Smooth muscle cell (in vitro differentiated cells): ENCODE measurements around the gene TRIM60. TPM values are rescaled to one million over a fixed set of nuclear protein-coding genes. Genes with fewer than 3 reads are reported as not detected.

Experiments
- DNase-seq: peaks from one replicate; lab custom pipeline; 2025; ENCODE audit not compliant: unreplicated experiment; lab: John Stamatoyannopoulos, UW
- H2AFZ ChIP-seq: fragments of 200-600 bp; sonication (generic); 2 replicates; pipeline ENCODE4 v1.6.0; 2016; ENCODE audit warnings: antibody characterized with exemption, low read depth, mild to moderate bottlenecking
- H3F3A ChIP-seq: fragments of 200-600 bp; sonication (generic); 2 replicates; pipeline ENCODE4 v1.6.0; 2017; ENCODE audit warnings: antibody characterized with exemption, low read depth
- H3K27ac ChIP-seq: fragments of 200-600 bp; sonication (generic); 2 replicates; pipeline ENCODE4 v1.5.1; 2016; ENCODE audit warnings: low read depth, mild to moderate bottlenecking
- H3K27me3 ChIP-seq: fragments of 200-600 bp; sonication (generic); 2 replicates; pipeline ENCODE4 v1.6.1; 2016; ENCODE audit warnings: low read depth, mild to moderate bottlenecking
- H3K36me3 ChIP-seq: fragments of 200-600 bp; sonication (generic); 2 replicates; pipeline ENCODE4 v1.5.1; 2016; ENCODE audit warnings: low read depth
- H3K4me1 ChIP-seq: fragments of 200-600 bp; sonication (generic); 2 replicates; pipeline ENCODE4 v1.5.1; 2016; ENCODE audit warnings: low read depth
- H3K4me2 ChIP-seq: fragments of 200-600 bp; sonication (generic); 2 replicates; pipeline ENCODE4 v1.6.0; 2016; ENCODE audit warnings: mild to moderate bottlenecking
- H3K4me3 ChIP-seq: fragments of 200-600 bp; sonication (generic); 2 replicates; pipeline ENCODE4 v1.5.1; 2016; ENCODE audit warnings: mild to moderate bottlenecking
- H3K79me2 ChIP-seq: fragments of 200-600 bp; sonication (generic); 2 replicates; pipeline ENCODE4 v1.6.0; 2016; ENCODE audit warnings: low read depth, mild to moderate bottlenecking
- H3K9ac ChIP-seq: fragments of 200-600 bp; sonication (generic); 2 replicates; pipeline ENCODE4 v1.6.0; 2016; ENCODE audit warnings: low read depth
- H3K9me3 ChIP-seq: fragments of 200-600 bp; sonication (generic); replicated peaks from 2 replicates; pipeline ENCODE4 v1.5.1; 2016; ENCODE audit warnings: low read depth
- H4K20me1 ChIP-seq: fragments of 200-600 bp; sonication (generic); 2 replicates; pipeline ENCODE4 v1.6.0; 2016; ENCODE audit warnings: low read depth
- CTCF ChIP-seq: fragments of 200-600 bp; sonication (generic); IDR thresholded peaks from 2 replicates; pipeline ENCODE4 v1.5.1; 2017; ENCODE audit warnings: borderline replicate concordance, mild to moderate bottlenecking, antibody characterized with exemption; ENCODE audit not compliant: insufficient read depth, poor library complexity, severe bottlenecking
- WGBS: methylation state at CpG from one replicate; pipeline ENCODE4 v1.1.7; 2016; ENCODE audit warnings: low lambda C conversion rate; 5-methylcytosine and 5-hydroxymethylcytosine counted together
- polyA plus RNA-seq: library from polyadenylated mRNA; unstranded; fragments of >200 nt; fragmentation: Nextera tagmentation; extraction: Ambion mirVana; gene quantifications from 2 replicates; pipeline ENCODE4 v1.2.1, GENCODE V29; 2016
- total RNA-seq: library from RNA; depleted of rRNA; stranded (reverse); fragments of >200 nt; gene quantifications from 2 replicates; pipeline ENCODE4 v1.2.3, GENCODE V29; 2014

TRIM60 gene
- total and polyA plus RNA-seq, 2 experiments from 2014 or later = not detected

GRCh38 chr4:165055601-165056000 is 23.8 kb downstream of the TRIM60 start:
- Histone ChIP-seq H3K4me2 (no peak overlapping the region), H3K9ac (no peak overlapping the region), H2AFZ (no peak overlapping the region), H3K27me3 (no peaks in the 10 kb centered on the region), H3K36me3 (no peaks in the 10 kb centered on the region), H3K9me3 (no peaks in the 10 kb centered on the region), H3K27ac (no peak overlapping the region), H3K4me3 (no peak overlapping the region), H3K79me2 (no peaks in the 10 kb centered on the region), H3K4me1 (no peaks in the 10 kb centered on the region), H4K20me1 (no peaks in the 10 kb centered on the region), H3F3A (no peaks in the 10 kb centered on the region)
- TF ChIP-seq CTCF = no peak
- 90% methylated on average over 9 of the region's 9 CpGs for WGBS
- no peak for DNase-seq

- Histone ChIP-seq H3K4me3 (no peak overlapping the region), H3K4me1 (no peaks in the 10 kb centered on the region), H3F3A (no peaks in the 10 kb centered on the region), H2AFZ (no peak overlapping the region), H3K36me3 (no peaks in the 10 kb centered on the region), H3K4me2 (no peak overlapping the region), H4K20me1 (no peaks in the 10 kb centered on the region), H3K9me3 (no peaks in the 10 kb centered on the region), H3K27ac (no peak overlapping the region), H3K9ac (no peak overlapping the region), H3K27me3 (no peaks in the 10 kb centered on the region), H3K79me2 (no peaks in the 10 kb centered on the region)
- 88% methylated on average over 2 of the region's 2 CpGs for WGBS
- DNase-seq = no peak
- TF ChIP-seq CTCF = no peak
Measured at GRCh38 chr4:165058666-165059065, 26.9 kb downstream of the TRIM60 start.

- DNase-seq = no peak
- no peak overlapping the region for H2AFZ ChIP-seq
- H3F3A ChIP-seq = no peaks in the 10 kb centered on the region
- H3K4me3 ChIP-seq = no peak overlapping the region
- H3K9ac ChIP-seq = no peak overlapping the region
- H3K4me1 ChIP-seq = no peaks in the 10 kb centered on the region
- no peak overlapping the region for H3K27ac ChIP-seq
- H3K36me3 ChIP-seq = no peaks in the 10 kb centered on the region
- H3K27me3 ChIP-seq = no peaks in the 10 kb centered on the region
- WGBS = 93% methylated on average over 4 of the region's 4 CpGs
- H3K79me2 ChIP-seq = no peaks in the 10 kb centered on the region
- no peak for TF ChIP-seq CTCF
- no peaks in the 10 kb centered on the region for H4K20me1 ChIP-seq
- no peak overlapping the region for H3K4me2 ChIP-seq
- no peaks in the 10 kb centered on the region for H3K9me3 ChIP-seq
Measured at GRCh38 chr4:165059386-165059785, 27.6 kb downstream of the TRIM60 start.

- WGBS = 59% methylated on average over 1 of the region's 1 CpG
- Histone ChIP-seq H3K27ac (no peak overlapping the region), H3K9ac (no peak overlapping the region), H3K36me3 (no peaks in the 10 kb centered on the region), H4K20me1 (no peaks in the 10 kb centered on the region), H3K4me1 (no peaks in the 10 kb centered on the region), H3K9me3 (no peaks in the 10 kb centered on the region), H2AFZ (no peak overlapping the region), H3F3A (no peaks in the 10 kb centered on the region), H3K79me2 (no peaks in the 10 kb centered on the region), H3K27me3 (no peaks in the 10 kb centered on the region), H3K4me2 (no peak overlapping the region), H3K4me3 (no peak overlapping the region)
- TF ChIP-seq CTCF = no peak
- DNase-seq = no peak
Measured at GRCh38 chr4:165060938-165061337, 29.1 kb downstream of the TRIM60 start.
